ENCODE measurements around the gene CLEC17A.
"Not testable (repeated sequence)": the region's sequence is repeated elsewhere in the genome, so short reads cannot be mapped to it uniquely, and the experiment has no call there.

CLEC17A gene

GRCh38 chr19:14559916-14560775 lies 22.7 kb upstream of the CLEC17A start:
- DNase-seq: no peak

GRCh38 chr19:14560776-14561108 lies 22.1 kb upstream of the CLEC17A start:
- DNase-seq: no peak

- no peak for DNase-seq
Observed at GRCh38 chr19:14561249-14561648, 21.6 kb upstream of the CLEC17A start.

- peak; percentile 43 for DNase-seq
Observed at GRCh38 chr19:14561847-14562351, 21.0 kb upstream of the CLEC17A start.

DNA sequence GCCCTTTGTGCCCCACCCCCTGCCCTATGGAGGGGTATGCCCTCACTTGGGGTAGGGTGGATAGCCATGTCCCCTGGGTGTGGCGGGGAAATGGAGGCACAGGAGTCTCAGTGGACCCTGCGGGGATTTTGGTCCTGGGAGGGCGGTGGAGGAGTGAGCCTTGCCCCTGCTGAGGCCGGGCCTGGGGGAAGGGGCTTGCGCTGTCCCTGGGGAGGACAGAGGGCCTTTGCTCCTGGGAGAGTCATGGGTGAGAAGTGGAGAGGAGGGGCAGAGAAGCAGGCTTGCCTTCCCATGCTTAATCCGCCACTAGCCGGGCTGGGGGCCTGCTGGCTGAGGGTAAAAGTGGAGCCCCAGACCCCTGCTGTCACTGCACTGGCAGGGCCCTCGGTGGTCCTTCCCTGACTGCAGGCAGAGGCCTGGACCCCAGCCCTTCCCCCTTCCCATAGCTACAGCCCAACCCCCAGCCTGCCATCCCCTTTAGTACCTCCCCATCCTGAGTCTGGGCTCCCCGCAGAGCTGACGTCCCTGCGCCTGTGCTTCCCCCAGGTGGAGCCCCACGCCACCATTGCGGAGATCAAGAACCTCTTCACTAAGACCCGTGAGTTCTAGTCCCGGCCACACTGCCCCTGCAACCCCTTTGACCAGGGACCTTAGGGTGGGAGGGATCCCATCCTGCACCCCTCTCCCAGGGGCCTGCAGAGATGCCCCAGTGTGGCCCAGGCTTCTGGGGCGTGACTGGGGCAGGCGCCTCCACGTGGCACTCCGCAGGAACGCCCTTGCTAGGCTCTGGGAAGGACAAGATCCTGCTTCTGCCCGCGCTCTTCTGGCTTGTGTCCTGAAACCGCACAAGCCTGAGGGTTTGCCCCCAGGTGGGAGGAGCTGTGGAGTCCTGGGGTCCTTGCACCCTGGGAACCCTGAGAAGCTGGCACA lies 20.0 kb upstream of the CLEC17A start:
- DNase-seq: no peak

DNA sequence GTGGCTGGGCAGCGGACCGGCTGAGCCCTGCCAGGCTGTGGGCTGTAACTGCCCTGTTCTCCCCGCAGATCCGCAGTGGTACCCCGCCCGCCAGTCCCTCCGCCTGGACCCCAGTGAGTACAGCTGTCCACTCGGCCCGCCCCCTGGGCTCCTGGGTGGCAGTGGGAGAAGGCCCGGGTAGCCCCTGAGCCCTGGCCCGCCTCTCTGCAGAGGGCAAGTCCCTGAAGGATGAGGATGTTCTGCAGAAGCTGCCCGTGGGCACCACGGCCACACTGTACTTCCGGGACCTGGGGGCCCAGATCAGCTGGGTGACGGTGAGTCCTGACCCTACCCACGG lies 19.3 kb upstream of the CLEC17A start:
- DNase-seq: no peak

- peak; percentile 60 for DNase-seq
Observed at GRCh38 chr19:14563989-14564651, 18.8 kb upstream of the CLEC17A start.

- not testable (repeated sequence) for DNase-seq
Observed at GRCh38 chr19:14564652-14565297, 18.1 kb upstream of the CLEC17A start.

DNA sequence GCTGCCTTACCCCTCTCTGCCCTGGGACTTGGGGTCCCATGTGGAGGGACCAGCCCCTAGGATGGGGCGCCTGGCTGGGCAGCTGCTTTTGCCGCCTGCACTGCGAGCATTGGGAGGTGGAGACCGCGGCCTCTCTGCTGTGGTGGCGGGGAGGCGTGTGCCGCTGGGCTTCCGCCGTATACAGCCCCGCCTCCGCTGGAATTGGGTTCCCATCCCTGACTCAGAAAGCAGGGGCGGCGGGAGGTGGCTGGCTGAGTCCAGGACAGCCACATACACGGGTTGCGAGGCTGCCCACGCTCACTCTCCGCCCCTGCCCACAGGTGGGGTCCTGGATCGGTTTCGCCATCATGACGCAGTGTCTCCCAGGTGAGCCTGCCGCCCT lies 17.6 kb upstream of the CLEC17A start:
- no peak for DNase-seq

DNA sequence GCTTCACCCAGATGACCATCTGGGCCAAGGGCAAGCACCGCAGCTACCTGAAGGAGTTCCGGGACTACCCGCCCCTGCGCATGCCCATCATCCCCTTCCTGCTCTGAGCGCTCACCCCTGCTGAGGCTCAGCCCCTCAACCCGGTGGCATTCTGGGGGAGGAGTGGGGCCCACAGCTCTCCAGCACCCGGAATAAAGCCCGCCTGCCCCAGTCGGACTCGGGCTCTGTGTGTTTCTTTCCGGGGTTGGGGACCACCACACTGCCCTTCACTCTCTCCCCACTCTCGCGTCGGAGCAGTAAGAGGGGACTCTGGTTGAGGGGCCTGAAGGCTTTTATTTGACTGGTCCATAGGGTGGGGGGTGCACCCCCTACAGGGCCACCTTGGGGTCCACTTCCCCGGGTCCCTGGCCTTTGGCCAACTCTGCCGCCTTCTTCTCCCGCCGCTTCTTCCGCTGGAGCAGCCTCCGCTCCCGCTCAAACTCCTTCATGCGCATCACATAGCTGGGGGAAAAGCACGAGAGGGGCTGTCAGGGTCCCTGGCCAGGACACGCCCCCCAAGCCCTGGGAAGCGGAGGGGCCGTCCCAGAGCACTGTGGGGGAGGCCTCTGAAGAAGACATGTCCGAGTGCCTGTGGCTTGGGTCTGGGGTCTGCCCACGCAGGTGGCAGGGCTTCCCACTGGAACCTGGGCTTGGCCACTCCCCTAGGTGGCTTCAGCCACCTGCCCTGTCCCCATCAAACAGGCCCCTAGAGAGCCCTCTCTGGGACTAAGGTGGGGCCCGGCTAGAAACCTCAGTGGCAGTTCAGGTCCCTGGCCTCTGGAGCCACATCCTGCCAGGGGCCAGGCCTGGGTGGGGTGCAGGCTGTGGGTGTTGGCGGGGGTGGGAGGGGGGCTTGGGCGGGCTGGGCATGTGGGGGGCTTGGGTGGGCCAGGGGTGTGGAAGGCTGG lies 16.8 kb upstream of the CLEC17A start:
- DNase-seq: no peak

DNA sequence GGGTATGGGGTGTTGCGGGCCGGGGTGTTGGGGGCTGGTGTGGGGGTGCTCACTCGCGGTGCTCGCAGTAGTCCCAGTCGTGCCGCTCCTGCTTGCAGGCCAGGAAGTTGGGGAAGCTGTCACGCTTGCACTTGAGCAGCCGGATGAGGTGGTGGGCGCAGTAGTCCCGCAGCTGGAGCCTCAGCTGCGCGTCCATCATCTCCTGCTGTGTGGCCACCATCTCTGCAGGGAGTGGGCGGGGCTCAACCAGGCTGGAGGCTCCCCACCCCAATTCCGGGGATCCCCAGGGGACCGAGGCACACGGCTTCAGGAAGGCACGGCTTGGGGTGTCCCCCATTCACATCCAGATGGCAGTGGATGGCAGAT lies 16.2 kb upstream of the CLEC17A start:
- no peak for DNase-seq

- no peak for DNase-seq
Observed at GRCh38 chr19:14567079-14567478, 15.8 kb upstream of the CLEC17A start.

DNA sequence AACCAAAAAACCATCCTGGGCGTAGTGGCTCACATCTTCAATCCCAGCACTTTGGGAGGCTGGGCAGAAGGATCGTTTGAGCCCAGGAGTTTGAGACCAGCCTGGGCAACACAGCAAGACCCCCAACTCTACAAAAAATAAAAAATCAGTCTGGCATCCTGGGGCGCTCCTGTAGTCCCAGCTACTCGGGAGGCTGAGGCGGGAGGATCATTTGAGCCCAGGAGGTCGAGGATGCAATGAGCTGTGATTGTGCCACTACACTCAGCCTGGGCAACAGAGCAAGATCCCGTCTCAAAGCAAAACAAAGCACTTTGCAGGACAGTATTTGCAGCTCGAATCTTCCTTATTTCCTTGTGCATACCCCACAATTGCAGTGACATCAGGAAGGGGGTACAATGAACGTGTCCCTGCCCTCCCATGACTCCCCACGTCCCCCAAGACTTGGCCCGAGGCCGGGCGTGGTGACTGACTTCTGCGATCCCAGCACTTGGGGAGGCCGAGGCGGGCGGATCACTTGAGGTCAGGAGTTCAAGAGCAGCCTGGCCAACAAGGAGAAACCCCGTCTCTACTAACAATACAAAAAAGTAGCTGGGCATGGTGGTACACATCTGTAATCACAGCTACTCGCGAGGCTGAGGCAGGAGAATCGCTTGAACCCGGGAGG lies 11.9 kb upstream of the CLEC17A start:
- no peak for DNase-seq

DNA sequence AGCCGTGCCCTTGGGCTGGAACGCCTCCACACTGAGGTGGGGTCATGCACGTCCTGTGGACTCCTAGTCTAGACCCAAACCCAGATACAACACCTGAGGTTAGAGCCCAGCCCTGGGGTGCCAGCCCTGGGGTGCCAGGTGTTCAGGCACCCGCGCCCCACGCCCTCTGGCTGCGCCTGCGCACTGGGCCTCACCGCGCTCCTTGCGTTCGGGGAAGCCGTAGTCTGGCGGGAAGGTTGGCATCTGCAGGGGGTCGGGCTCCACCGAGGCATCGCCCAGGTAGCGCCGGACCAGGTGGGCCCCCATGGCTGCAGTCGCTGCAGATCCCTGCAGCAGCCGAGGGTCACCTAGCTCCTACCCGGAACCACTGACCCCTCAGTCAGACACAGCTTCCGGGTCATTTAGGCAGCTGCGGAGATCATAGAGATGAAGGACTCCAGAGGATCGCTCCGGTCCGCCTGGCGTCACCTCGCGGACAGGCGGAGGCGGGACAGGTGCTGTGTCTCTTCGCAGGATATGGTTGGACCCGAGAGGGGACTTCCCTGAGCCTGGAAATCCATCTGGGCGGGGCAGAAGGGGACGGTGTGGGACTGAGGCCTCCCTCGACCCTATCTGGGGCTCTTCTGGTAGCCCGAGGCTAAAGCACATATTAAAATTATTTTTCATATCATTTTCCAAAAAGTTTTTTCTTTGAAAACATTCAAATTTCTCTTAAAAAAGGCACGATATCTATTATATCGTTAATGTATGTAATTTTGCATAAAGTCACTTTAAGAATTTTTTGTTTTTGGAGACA lies 11.0 kb upstream of the CLEC17A start, which contains the start of gene NDUFB7:
Gene NDUFB7 (minus strand): TSS at position 372 of the 796 bp plus-strand sequence. CDS start 66 bp downstream, at position 306.
- DNase-seq: peak; percentile 94

- DNase-seq: no peak
Observed at GRCh38 chr19:14575428-14575980, 7.4 kb upstream of the CLEC17A start.

DNA sequence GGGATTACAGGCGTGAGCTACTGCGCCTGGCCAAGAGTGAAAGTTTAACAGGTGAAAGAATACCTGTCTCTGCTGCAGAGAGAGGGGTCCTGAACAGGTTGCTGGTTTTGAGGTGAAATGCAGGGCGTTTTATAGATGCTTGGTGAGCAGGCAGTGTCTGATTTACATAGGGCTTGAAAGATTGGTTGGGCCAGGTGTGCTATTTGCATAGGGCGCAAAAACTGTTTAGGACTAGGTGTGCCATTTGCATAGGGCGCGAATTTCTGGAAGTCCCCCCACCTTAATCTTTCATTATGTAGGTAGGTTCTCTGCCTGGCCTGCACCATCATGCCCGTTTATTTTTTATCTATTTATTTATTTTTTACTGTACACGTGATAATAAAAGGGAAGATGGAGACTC lies 6.5 kb upstream of the CLEC17A start:
- DNase-seq: no peak

DNA sequence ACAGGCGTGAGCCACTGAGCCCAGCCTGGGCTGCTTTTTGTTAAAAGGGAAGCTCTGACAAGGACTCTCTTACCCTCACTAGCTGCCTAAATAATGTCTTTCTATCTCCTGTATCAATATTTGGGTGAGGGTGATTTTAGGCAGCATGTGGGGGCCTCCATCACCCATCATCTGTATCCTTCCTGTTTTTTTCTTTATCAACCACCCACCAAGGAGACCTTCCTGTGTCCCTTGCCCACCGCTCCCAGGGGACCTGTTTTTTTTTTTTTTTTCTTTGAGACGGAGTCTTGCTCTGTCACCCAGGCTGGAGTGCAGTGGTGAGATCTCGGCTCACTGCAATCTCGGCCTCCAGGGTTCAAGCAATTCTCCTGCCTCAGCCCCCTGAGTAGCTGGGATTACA lies 5.6 kb upstream of the CLEC17A start:
- no peak for DNase-seq

DNA sequence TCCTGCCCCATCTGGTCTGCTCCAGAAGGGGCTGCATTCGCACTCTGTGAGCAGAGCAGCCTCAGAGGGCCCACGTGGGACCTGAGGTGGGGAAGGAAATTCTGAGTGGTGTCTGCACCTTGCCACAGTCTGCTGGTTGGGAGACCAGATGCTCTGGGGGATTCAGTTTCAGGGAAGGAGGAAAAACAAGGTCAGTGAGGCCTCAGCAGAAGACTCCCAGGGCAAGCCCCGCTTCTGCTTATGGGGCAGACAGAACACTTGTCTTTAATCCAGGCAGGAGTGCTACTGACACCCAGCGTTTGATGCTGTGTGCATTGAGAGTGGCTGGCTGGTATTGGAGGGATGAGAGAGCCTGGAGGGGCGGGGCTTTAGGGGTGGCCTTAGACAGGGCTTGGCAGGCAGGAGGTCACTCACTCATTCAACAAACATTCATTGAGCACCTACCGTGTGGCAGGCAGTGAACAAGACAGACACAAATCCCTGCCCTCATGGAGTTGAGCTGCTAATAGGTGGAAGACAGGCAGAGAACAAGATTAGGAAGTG lies 4.9 kb upstream of the CLEC17A start:
- no peak for DNase-seq

- DNase-seq: no peak
Observed at GRCh38 chr19:14580623-14581237, 2.2 kb upstream of the CLEC17A start.
